NK-92 (cell line): ENCODE results near the gene PEX11B.
A peak's percentile ranks its signal among the peaks of the same experiment; 100 is the strongest.
"Not testable (repeated sequence)": the region's sequence is repeated elsewhere in the genome, so short reads cannot be mapped to it uniquely, and the experiment has no call there.

Experiments
- DNase-seq: peaks from one replicate; lab custom pipeline; 2025; ENCODE audit not compliant: unreplicated experiment; lab: John Stamatoyannopoulos, UW

Gene PEX11B

DNA sequence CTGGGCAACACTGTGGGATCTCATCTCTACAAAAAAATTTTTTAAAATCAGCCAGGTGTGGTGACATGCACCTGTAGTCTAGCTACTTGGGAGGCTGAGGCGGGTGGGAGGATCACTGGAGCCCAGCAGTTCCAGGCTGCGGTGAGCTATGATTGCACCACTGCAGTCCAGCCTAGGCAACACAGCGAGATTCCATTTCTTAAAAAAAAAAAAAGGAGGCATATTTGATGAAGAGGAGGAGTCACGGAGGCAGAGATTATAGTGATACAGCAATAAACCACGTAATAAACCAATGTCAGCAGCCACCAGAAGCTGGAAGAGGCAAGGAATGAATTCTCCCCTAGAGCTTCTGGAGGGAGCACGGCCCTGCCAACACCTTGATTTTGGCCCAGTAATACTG lies 35.3 kb upstream of the PEX11B start:
- DNase-seq = no peak

DNA sequence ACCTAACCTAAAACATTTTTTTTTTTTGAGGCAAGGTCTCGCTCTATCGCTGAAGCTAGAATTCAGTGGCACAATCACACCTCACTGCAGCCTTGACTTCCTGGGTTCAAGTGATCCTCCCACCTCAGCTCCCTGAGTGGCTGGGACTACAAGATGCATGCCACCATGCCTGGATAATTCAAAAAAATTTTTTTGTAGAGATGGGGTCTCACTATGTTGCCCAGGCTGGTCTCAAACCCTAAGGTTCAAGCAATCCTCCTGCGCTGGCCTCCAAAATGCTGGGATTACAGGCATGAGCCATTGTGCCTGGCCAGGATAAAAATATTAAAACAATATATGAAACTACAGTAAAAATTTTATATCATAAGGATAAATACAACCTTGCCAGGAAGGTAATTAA lies 34.4 kb upstream of the PEX11B start:
- DNase-seq = no peak

DNA sequence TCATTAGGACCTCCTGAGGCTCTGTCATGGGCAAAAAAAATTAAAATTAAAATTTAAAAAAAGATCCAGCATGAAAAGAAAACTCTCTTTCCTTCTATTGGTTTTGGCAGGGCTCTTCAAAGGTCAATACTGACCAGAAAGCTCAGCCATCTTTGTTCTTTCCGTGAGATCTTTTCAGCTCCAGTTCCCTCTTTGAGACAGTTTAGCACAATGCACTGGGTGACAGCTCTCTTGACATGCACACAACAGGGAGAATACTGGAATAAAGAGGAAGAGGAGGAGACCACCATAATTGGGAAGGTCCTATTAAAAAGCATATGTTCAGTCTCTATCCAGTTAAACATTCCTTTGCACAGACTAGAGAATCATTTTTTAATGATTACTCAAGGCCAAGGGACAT lies 33.0 kb upstream of the PEX11B start:
- no peak for DNase-seq

DNA sequence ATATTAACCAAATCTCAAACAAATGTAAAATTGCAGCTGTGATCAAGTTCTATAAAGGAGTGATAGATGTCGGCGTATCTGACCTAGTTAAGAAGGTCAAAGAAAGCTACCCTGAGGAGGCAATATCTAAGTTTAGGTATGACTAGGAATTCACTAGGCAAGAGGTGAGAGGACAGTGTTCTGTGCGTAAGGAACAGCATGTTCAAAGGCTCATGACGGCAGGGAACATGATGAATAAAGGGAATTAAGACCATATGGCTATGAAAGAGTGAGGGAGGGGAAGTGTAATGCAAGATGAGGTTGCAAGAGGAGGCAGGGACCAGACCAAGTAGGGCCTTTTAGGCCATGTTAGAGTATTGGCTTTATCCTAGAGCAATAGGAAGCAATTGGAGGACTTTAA lies 30.7 kb upstream of the PEX11B start:
- DNase-seq = no peak

DNA sequence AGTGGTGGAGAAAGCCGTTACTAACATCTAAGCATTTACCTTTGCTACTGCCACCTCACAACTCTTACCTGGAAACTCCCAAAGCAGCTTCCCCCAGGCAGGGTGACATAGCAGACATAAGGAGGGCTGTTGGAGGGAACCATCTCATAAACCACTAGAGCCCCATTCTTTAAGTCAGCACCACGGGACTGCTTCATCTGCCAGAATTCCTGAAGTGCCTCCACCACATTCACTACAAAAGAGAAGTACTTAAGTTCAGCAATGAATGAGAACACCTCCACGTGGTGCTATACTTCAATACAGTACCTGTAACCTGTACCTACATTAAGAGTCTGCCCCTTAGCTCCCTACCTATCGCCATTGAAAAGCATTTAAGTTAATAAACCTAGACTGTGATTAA lies 29.0 kb upstream of the PEX11B start:
- no peak for DNase-seq

DNA sequence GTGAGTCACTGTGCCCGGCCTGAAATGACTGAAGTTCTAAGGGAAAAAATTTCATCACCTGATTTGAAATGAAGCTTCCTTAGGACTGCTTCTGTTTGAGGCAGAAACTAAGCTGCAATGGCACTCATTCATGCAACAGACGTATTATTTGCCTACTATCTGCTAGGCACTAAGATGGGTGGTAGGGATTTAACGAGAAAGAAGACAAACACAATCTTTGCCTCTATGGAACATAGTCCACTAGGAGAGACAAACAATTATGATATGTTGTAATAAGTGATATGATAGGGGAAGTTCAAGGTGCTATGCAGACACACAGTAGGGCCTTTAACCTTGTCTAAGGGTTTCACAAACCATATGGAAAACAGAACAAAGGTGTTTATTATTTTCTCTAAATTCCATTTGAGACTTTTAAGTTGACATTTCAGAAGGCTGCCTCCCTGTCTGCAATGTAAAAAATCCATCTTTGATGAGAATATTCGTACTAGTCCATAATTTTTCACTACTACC lies 28.0 kb upstream of the PEX11B start:
- DNase-seq = no peak

DNA sequence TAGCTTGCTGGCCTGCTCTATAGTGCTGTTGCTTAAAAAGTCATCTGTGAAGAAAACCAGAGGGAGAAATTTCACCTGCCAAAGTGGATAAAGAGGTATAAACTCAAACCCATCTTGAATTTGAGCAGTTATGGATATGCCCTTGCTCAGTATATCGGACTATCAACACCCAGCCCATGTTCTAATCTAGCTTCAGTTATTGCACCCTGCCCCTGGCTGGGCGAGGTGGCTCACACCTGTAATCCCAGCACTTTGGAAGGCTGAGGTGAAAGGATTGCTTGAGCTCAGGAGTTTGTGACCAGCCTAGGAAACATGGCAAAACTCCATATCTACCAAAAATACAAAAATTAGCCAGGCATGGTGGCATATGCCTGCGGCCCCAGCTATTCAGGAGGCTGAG lies 26.0 kb upstream of the PEX11B start:
- DNase-seq = no peak

DNA sequence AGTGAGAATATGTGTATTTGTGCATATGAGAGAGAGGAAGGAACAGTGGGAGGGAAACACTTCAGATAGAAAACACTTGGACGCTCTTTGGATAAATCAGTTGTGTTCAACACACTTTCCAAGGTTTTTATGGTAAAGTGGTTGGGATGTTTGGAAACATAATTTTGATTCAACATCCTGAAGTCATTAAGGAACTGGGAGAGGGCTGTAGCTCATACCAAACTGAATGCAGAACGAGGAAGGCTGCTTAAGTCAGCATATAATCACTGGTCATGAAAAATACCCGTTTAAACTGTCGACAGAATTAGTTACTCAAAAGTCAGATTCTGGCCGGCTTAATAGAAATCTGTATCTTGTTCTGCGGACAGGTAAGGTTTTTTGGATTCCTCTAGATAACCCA lies 24.4 kb upstream of the PEX11B start:
- DNase-seq = no peak

DNA sequence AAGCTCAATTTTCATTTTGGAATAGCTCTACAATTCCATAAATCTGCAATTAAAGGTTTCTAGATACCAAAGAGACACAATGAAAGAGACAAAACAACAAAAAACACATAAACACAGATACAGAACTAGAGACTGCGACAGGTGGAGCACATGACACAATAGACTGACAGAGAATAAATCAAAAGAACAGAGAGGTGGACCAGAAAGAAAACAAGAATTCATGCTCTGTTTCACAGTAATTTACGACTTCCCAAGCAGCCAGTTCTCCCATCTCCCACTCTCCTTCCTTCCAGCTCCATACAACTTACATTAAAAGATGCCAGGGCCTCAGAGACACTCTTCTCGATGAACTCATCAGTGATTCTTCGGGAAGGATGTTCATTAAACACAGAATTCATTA lies 23.9 kb upstream of the PEX11B start:
- no peak for DNase-seq

DNA sequence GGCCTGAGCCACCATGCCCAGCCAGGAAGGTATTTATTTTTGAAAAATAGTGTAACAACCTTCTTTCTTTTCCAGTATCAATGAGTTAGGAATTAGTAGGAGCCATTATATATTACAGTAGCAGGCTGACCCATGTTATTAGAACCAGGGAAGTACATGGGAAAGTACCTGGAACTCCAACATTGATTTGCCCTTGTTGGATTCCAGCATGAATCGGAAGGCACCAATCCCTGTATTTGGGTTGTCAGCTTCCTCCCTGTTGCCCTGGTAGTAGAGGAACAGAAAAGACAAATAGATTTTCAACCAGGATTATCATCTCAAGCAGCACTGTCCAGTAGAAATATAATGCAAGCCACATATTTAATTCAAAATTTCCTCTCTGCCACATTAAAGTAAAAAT lies 18.9 kb upstream of the PEX11B start:
- no peak for DNase-seq

DNA sequence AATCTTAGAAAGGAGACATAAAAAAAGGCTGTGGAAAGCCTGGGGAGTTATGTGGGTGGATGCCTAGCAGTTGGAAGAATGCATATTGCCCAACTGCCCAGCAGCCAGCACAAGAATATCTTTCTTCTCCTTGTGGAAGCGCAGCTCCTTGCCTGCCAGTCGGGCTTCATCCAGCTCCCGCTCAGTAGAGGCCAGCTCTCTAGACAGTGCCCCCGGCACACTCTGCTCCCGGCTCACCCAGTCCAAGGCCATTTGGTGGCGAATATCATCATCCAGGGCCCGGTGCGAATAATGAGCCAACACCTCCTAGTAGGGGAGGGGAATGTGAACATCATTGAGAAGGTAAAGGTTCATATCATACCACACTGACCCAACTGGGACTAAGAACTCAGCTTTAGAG lies 17.7 kb upstream of the PEX11B start:
- DNase-seq = no peak

DNA sequence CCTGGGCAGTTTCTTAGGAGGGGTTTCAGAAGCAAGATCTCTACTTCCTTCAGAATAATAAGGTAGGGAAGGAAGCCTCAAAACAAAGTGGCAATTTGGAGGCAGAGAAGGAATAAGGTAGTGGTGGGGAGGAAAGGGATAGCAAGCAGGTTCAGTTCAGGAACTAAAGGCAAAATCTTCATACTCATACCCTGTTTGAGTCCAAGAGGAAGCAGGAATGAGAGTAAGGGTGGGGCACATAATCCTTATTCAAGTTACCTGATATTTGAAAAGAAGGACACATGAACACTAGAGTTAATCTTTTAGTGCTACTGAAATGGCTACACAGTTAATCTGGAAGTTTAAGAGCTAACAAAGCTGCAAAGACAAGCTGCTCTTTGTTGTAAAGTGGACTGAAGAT lies 17.2 kb upstream of the PEX11B start:
- DNase-seq = no peak

DNA sequence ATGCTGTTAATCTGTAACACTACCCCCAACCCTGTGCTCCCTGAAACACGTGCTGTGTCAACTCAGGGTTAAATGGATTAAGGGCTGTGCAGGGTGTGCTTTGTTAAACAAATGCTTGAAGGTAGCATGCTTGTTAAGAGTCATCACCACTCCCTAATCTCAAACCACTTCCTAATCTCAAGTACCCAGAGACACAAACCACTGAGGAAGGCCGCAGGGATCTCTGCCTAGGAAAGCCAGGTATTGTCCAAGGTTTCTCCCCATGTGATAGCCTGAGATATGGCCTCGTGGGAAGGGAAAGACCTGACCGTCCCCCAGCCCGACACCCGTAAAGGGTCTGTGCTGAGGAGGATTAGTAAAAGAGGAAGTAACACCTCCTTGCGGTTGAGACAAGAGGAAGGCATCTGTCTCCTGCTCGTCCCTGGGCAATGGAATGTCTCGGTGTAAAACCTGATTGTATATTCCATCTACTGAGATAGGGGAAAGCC lies 14.0 kb upstream of the PEX11B start:
- DNase-seq = not testable (repeated sequence)

DNA sequence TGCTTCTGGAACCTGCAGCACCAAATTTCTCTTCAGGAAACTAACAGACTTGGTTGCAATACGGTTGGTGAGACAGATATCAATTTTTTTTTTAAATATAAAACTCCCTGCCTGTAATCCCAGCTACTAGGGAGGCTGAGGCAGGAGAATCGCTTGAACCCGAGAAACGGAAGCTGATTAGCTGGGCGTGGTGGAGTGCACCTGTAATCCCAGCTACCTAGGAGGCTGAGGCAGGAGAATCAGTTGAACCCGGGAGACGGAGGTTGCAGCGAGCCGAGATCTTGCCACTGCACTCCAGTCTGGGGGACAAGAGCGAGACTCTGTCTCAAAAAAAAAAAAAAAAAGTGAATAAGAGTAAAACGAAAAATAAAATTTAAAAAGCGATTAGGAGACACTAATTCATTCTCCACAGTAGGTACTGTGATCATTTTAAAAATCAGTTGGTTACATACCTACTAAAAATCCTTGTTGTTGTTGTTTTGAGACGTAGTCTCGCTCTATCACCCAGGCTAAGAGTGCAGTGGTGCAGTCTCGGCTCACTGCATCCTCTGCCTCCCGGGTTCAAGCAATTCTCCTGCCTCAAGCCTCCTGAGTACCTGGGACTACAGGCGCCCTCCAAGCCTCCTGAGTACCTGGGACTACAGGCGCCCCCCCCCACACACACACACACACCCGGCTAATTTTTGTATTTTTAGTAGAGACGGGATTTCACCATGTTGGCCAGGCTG lies 9.6 kb upstream of the PEX11B start:
- DNase-seq = no peak

DNA sequence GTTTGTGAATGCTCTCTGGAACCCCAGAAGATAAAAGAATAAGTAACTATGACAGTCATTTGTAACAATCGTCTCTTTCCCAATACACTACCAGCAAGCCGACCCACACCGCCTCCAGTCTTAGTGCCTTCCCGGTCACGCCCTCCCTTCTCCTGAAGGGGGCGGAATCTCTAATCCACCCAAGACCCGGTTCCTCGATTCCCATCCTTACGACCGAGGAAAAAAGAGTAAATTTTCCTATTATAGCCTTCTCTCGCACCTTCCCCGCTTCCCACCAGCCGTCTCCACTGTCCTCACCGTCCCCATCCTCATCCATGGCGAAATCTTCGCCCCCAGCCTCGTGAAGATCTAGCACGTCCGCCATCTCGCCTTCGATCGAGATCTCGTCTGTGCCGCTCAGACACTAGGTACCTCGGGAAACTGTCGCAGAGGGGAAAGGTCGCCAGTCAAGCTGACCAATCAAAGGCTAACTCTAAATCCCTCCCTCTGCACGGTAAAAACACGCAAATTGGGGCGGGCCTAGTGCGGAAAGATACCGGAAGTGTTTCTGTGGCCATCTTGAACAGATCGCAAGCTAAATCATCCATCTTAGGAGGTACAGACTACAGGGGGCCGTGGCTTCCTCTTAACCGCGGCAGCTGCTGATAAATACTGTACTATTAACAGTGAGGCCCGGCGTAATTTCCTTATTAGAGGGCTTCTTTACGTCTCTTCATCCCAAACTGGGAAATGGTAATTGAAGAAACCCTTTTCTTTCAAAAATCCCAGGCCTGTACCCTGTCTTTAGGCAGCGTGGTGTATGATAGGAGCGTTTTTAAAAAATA lies 8.8 kb upstream of the PEX11B start, which contains the start of gene RBM8A:
TSS of gene RBM8A (minus strand) at position 422 of the 824 bp plus-strand sequence. CDS start at position 364, 58 bp downstream.
- DNase-seq = peak; percentile 79

DNA sequence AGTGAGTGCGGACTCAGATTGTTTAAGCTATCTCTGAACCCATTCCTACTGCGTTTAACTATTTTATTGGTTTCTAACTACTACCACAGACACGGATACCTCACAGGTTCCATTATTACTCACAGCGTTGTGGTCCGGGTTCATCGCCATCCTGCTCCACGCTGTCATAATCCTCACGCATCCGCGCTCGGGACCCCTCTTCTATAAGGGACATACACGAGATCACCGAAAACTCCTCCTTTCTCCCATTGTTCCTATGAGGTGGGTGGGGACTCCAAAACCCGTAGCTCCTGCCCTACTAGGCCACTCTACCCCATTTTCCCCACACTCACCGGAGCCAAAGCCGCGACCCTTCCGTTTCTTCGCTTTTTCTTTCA lies 8.2 kb upstream of the PEX11B start:
- DNase-seq = no peak

DNA sequence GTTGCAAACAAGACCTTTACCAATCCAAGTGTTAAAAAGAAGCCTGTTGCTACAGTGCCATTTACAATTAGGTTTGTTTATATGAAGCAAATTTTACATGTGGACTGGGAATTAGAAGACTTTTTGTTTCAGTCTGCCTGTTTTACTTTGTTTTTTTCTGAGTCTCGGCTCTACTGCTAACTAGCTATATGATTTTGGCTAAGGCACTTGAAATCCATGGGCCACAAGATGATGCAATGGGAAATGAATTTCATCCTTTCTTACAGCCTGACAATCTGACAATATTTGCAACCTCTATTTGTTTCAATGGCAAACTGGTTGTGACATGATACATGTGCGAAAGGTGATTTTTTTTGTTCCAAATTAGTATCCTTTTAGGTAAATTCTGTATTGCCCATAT lies 3.7 kb upstream of the PEX11B start:
- no peak for DNase-seq

DNA sequence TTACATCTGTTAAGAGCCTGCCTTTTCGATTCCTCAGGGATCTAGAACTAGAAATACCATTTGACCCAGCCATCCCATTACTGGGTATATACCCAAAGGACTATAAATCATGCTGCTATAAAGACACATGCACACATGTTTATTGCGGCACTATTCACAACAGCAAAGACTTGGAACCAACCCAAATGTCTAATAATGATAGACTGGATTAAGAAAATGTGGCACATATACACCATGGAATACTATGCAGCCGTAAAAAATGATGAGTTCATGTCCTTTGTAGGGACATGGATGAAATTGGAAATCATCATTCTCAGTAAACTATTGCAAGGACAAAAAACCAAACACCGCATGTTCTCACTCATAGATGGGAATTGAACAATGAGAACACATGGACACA lies 1.8 kb upstream of the PEX11B start:
- not testable (repeated sequence) for DNase-seq

DNA sequence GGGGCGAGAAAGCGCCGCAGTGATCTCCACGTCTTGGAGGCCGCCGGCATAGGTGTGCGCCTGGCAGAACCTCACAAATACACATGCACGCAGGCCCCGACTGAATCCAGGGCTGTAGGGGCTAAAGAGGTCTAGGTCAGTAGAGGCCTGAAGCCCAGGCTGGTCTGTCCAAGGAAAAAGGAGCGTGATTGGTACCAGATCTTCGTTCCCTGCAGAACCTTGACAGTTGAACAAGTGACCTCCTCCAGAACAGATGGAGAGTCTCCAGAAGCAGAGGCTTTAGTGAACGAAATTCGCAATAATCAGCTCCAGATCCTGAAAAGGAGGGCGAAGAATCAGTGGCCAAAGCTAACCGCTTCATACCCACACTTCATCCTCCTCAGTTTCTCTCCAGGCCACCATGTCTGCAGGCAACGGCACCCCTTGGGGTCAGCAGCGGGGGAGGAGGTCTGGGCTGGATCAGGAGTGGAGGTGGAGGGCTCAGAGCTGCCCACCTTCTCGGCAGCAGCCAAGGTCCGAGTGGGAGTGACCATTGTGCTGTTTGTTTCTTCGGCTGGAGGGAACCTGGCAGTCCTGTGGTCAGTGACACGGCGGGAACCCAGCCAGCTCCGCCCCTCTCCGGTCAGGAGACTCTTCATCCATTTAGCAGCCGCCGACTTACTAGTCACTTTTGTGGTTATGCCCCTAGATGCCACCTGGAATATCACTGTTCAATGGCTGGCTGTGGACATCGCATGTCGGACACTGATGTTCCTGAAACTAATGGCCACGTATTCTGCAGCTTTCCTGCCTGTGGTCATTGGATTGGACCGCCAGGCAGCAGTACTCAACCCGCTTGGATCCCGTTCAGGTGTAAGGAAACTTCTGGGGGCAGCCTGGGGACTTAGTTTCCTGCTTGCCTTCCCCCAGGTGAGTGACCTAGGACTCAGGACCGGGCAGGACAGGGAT lies 749 bp upstream of the PEX11B start:
- DNase-seq = no peak

DNA sequence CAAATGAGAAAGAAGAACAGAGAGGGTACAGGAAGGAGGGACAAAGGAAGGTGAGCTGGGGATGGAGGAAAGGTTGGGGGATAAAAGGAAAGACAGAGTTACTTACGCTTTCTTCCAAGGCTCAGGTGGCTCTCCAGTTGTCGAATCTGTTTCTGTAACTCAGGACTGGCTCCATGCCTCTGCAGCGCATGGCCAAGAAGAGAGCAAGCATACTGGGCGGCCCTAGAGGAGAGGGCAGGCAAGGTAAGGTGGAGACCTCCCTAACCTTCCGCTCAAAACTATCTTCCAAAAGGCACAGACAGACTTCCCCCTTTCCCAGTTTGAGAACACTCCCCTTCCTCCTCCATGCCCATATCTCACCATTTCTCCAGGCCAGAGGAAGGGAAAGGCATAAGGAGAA lies 922 bp downstream of the PEX11B start:
- no peak for DNase-seq

DNA sequence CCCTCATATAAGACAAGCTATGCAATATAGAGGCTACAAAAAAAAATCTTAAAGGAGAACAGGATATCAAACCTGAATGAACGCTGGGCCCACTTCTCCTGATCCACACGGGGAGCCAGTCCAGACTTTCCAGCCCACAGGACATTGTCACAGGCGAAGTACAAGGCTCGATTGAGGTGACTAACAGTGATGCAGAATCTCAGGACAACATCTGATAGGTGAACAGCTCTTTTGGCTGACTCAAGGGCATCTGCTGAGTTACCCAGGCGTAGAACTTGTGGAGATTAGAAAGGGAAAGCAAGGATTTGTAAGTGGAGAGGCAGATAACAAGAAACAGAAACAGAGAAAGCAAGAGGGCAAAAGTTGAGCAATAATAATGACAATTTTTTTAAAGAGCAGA lies 1.8 kb downstream of the PEX11B start:
- no peak for DNase-seq
